Activated gamma-delta T cell (primary cell): ENCODE measurements around the gene GATD1.
A peak's percentile ranks its signal among the peaks of the same experiment; 100 is the strongest.

Experiments used
- DNase-seq: peaks from one replicate; lab custom pipeline; 2025; lab: John Stamatoyannopoulos, UW

The GATD1 gene

GRCh38 chr11:795634-796564 is 18.6 kb upstream of the GATD1 start:
- DNase-seq, result peak; percentile 59

GRCh38 chr11:794766-795633 is 17.7 kb upstream of the GATD1 start:
- DNase-seq, result no peak

- DNase-seq, result no peak
Measured at GRCh38 chr11:794013-794765, 16.9 kb upstream of the GATD1 start.

- DNase-seq, result no peak
Measured at GRCh38 chr11:793556-793955, 16.3 kb upstream of the GATD1 start.

GRCh38 chr11:792873-793272 is 15.6 kb upstream of the GATD1 start:
- no peak for DNase-seq

GRCh38 chr11:792535-792821 is 15.2 kb upstream of the GATD1 start:
- DNase-seq, result no peak

GRCh38 chr11:791658-792534 is 14.6 kb upstream of the GATD1 start:
- DNase-seq, result no peak

- DNase-seq, result no peak
Measured at GRCh38 chr11:790721-791564, 13.7 kb upstream of the GATD1 start.

- DNase-seq, result no peak
Measured at GRCh38 chr11:789943-790342, 12.7 kb upstream of the GATD1 start, which contains the start of gene CEND1. TSS of gene CEND1 (minus strand) at chr11:790090. CDS start at chr11:788576, 1,514 bp downstream.

GRCh38 chr11:788953-789940 is 12.0 kb upstream of the GATD1 start:
- no peak for DNase-seq

- DNase-seq, result no peak
Measured at GRCh38 chr11:788009-788640, 10.8 kb upstream of the GATD1 start.

- no peak for DNase-seq
Measured at GRCh38 chr11:787084-787675, 9.9 kb upstream of the GATD1 start.

GRCh38 chr11:786235-787083 is 9.2 kb upstream of the GATD1 start:
- DNase-seq, result no peak

- DNase-seq, result no peak
Measured at GRCh38 chr11:783581-784015, 6.3 kb upstream of the GATD1 start.

GRCh38 chr11:782264-783174 is 5.2 kb upstream of the GATD1 start:
- no peak for DNase-seq

GRCh38 chr11:779955-780532 is 2.8 kb upstream of the GATD1 start:
- DNase-seq, result no peak
